Ishikawa (cell line): ENCODE results near the gene DHX30.

Experiments used
- CEBPB ChIP-seq: IDR thresholded peaks from 2 replicates; pipeline ENCODE4 v1.6.1; 2012
- CREB1 ChIP-seq: IDR thresholded peaks from 2 replicates; pipeline ENCODE4 v1.6.1; 2012; ENCODE audit warnings: low read depth
- EGR1 ChIP-seq: IDR thresholded peaks from 2 replicates; pipeline ENCODE4 v1.6.1; 2012
- EP300 ChIP-seq: IDR thresholded peaks from 2 replicates; pipeline ENCODE4 v1.6.1; 2012; ENCODE audit warnings: borderline replicate concordance
- FOXM1 ChIP-seq: IDR thresholded peaks from 2 replicates; pipeline ENCODE4 v1.6.1; 2012; ENCODE audit warnings: low read depth, borderline replicate concordance
- MAX ChIP-seq: IDR thresholded peaks from 2 replicates; pipeline ENCODE4 v1.6.1; 2012
- NFIC ChIP-seq: IDR thresholded peaks from 2 replicates; pipeline ENCODE4 v1.6.1; 2012
- RAD21 ChIP-seq: IDR thresholded peaks from 2 replicates; pipeline ENCODE4 v1.6.1; 2012; ENCODE audit warnings: low read depth
- REST ChIP-seq: IDR thresholded peaks from 2 replicates; pipeline ENCODE4 v1.6.1; 2012; ENCODE audit warnings: low read depth, mild to moderate bottlenecking
- TAF1 ChIP-seq: IDR thresholded peaks from 2 replicates; pipeline ENCODE4 v1.6.1; 2012; ENCODE audit warnings: low read depth, mild to moderate bottlenecking
- TCF12 ChIP-seq: IDR thresholded peaks from 2 replicates; pipeline ENCODE4 v1.6.1; 2012; ENCODE audit warnings: low read depth
- TEAD4 ChIP-seq: IDR thresholded peaks from 2 replicates; pipeline ENCODE4 v1.6.1; 2012
- USF1 ChIP-seq: IDR thresholded peaks from 2 replicates; pipeline ENCODE4 v1.6.1; 2012
- YY1 ChIP-seq: IDR thresholded peaks from 2 replicates; pipeline ENCODE4 v1.6.1; 2012; ENCODE audit warnings: low read depth
- ZBTB7A ChIP-seq: IDR thresholded peaks from 2 replicates; pipeline ENCODE4 v1.6.1; 2012; ENCODE audit warnings: low read depth

The DHX30 gene

GRCh38 chr3:47794544-47794943 is 8.4 kb upstream of the DHX30 start:
- TF ChIP-seq TCF12: no peak
- no peak for TF ChIP-seq RAD21
- TF ChIP-seq YY1: no peak
- no peak for TF ChIP-seq CEBPB
- no peak for TF ChIP-seq ZBTB7A
- TF ChIP-seq TAF1: no peak
- TF ChIP-seq EP300: no peak
- no peak for TF ChIP-seq CREB1
- TF ChIP-seq FOXM1: no peak

GRCh38 chr3:47799733-47800132 is 3.2 kb upstream of the DHX30 start:
- TF ChIP-seq REST (no peak), YY1 (no peak), USF1 (no peak), MAX (no peak), NFIC (no peak), EP300 (no peak), CEBPB (no peak), CREB1 (no peak), RAD21 (no peak), TEAD4 (no peak), EGR1 (no peak), TCF12 (no peak)

GRCh38 chr3:47803480-47804025 is 615 bp downstream of the DHX30 start:
- TF ChIP-seq FOXM1 (no peak), CREB1 (no peak), USF1 (no peak), YY1 (no peak), TEAD4 (no peak), EP300 (no peak), MAX (no peak; the same call in 1 of the 2 replicates), TAF1 (no peak), REST (no peak)

GRCh38 chr3:47804577-47804976 is 1.6 kb downstream of the DHX30 start:
- no peak for TF ChIP-seq EGR1
- TF ChIP-seq CEBPB: no peak
- TF ChIP-seq CREB1: no peak
- TF ChIP-seq TEAD4: no peak
- TF ChIP-seq MAX: no peak
- no peak for TF ChIP-seq YY1
- no peak for TF ChIP-seq TAF1
- no peak for TF ChIP-seq USF1
- TF ChIP-seq TCF12: no peak
- TF ChIP-seq FOXM1: no peak
- no peak for TF ChIP-seq REST
- TF ChIP-seq EP300: no peak
- no peak for TF ChIP-seq ZBTB7A
- TF ChIP-seq NFIC: no peak
